Measurements from ENCODE around the gene CRMP1. TPM values are rescaled to one million over a fixed set of nuclear protein-coding genes. Genes with fewer than 3 reads are reported as not detected.

Gene CRMP1
- total RNA-seq, 2 experiments from 2014 or later = 0.12 to 0.15 TPM

GRCh38 chr4:5926598-5926997 lies 33.7 kb upstream of the CRMP1 start:
- H3K9me3 Mint-ChIP-seq = no peaks in the 10 kb centered on the region
- H3K27ac Mint-ChIP-seq = no peak overlapping the region
- no peaks in the 10 kb centered on the region for H3K4me1 Mint-ChIP-seq
- no peak for DNase-seq
- peaks cover 7% of the 10 kb centered on the region for H3K27me3 Mint-ChIP-seq
- no peak overlapping the region for H3K4me3 Mint-ChIP-seq
- no peaks in the 10 kb centered on the region for H3K36me3 Mint-ChIP-seq (ENCODE audit: low read depth)
- ChIA-PET CTCF (no interaction called here), POLR2A (no interaction called here)

DNA sequence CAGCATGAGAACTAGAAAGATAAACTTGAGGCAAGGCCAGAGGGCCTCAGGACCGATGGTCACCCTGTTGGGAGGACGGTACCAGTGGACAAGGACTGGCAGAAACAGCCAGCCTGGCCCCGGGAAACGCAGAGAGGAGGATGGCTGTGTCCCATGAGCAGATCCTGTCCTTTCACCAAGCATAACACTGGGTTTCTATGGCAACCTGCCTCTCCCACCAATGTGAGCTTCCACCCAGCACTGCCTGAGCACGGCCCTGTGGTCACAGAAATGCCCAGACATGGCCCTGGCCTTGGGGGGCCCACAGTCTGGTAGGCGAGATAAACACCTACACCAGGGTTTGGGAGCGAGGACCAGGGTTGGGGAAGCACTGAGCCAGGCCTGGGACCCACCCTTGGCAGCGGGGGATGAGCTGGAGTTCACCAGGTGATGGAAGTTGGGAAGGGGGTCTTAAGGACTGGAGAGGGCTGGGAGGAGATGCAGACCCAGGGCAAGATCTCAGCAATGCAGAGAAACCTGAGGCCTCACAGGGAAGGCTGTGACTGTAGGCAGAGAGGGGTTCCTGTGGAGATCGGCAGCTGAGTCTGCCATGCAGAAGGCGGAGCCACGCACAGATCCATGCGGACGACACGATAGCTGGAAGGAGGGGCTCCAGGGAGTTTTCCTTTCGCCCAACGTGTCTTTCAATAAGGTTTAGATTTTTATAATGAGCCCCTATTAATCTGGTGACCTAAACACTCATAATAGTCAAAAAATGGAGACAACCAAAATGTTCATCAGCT lies 32.7 kb upstream of the CRMP1 start:
- CTCF ChIA-PET = no interaction called here
- Mint-ChIP-seq H3K4me3 (no peak overlapping the region), H3K27me3 (peaks cover 9% of the 10 kb centered on the region), H3K4me1 (no peaks in the 10 kb centered on the region), H3K36me3 (ENCODE audit: low read depth) (no peaks in the 10 kb centered on the region), H3K9me3 (no peaks in the 10 kb centered on the region), H3K27ac (no peak overlapping the region)
- DNase-seq = no peak
- POLR2A ChIA-PET = no interaction called here

- H3K27ac Mint-ChIP-seq = no peak overlapping the region
- H3K27me3 Mint-ChIP-seq = peaks cover 8% of the 10 kb centered on the region
These were observed 31.7 kb upstream of the CRMP1 start for GRCh38 chr4:5924461-5925125.

GRCh38 chr4:5923376-5923775 lies 30.5 kb upstream of the CRMP1 start:
- Mint-ChIP-seq H3K27ac (no peak overlapping the region), H3K4me1 (no peaks in the 10 kb centered on the region), H3K4me3 (no peak overlapping the region), H3K36me3 (ENCODE audit: low read depth) (no peaks in the 10 kb centered on the region), H3K9me3 (no peaks in the 10 kb centered on the region), H3K27me3 (peaks cover 4% of the 10 kb centered on the region)
- DNase-seq = no peak
- ChIA-PET CTCF (no interaction called here), POLR2A (no interaction called here)

More at GRCh38 chr4:5924461-5925125, 31.7 kb upstream of the CRMP1 start:
- POLR2A ChIA-PET = no interaction called here
- H3K9me3 Mint-ChIP-seq = no peaks in the 10 kb centered on the region
- CTCF ChIA-PET = no interaction called here
- no peak overlapping the region for H3K4me3 Mint-ChIP-seq
- no peaks in the 10 kb centered on the region for H3K36me3 Mint-ChIP-seq (ENCODE audit: low read depth)
- H3K4me1 Mint-ChIP-seq = no peaks in the 10 kb centered on the region
- no peak for DNase-seq

GRCh38 chr4:5922556-5922955 lies 29.7 kb upstream of the CRMP1 start:
- Mint-ChIP-seq H3K27me3 (peaks cover 4% of the 10 kb centered on the region), H3K9me3 (no peaks in the 10 kb centered on the region), H3K4me3 (no peak overlapping the region), H3K4me1 (no peaks in the 10 kb centered on the region), H3K27ac (no peak overlapping the region), H3K36me3 (ENCODE audit: low read depth) (no peaks in the 10 kb centered on the region)
- DNase-seq = no peak
- ChIA-PET POLR2A (no interaction called here), CTCF (no interaction called here)

DNA sequence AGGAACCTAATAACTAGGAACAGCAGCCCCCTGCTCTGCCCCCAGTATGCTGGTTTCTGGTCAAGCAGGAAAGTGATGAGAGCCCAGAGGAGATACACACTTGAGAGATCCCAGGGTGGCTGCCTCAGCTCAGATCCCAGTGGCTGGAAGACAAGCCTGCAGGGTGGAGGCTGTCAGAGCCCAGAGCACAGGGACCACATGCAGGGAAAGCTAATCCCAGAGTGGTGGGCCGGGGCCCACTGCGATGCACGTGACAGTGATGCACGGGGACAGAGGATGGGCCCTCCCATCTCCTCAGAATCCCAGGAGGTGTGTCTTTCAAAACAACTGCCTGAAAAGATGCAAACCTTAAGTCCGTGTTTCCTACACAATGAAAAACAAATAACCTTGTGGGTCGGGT lies 29.1 kb upstream of the CRMP1 start:
- H3K27ac Mint-ChIP-seq = no peak overlapping the region
- H3K9me3 Mint-ChIP-seq = no peaks in the 10 kb centered on the region
- no peak overlapping the region for H3K4me3 Mint-ChIP-seq
- no peaks in the 10 kb centered on the region for H3K4me1 Mint-ChIP-seq
- POLR2A ChIA-PET = no interaction called here
- CTCF ChIA-PET = interaction anchor here (0.6 kb wide), 1 partner anchor 68 kb away, joined by 4 read pairs; no protein-coding TSS in a partner anchor
- DNase-seq = no peak
- no peaks in the 10 kb centered on the region for H3K36me3 Mint-ChIP-seq (ENCODE audit: low read depth)
- peaks cover 4% of the 10 kb centered on the region for H3K27me3 Mint-ChIP-seq

DNA sequence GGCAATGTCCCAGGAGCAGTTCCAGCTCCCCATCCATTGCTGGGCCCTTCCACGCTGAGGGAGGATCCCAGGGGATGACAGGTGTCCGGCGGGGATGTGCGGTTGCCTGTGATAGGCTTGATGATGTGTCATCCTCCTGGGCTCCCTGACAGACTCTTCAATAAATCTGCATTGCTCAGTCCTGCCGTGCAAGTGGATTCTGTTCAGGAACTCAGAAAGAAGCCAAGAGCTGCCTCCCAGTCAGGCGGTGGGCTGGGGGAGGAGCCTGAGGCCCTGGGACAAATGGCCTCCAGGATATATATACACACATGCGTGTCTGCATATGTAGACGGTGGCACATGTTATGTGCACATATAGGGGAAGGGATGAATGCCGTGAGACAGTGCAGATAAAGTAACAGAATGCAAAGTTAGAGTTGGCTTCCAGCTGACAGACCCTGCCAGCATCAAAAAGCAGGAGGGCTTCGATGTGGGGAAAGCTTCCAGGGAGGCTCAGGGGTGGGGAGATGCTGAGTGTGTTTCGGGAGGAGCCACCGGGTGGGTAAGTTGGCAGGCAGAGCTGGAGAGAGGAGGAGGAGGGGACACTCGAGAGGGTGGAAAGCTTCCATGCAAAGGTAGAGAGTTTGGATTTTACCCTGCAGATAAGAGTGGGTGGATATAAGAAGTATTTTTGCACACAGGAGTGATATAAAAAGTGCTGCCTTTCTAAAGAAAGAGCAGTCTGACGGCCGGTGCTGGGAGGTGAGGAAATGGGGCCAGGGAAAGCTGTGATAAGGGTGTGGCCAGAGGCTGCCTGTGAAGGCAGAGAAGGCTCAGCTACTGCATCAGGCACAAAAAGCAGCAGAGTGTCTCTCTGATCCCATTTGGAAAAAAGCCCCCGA lies 28.5 kb upstream of the CRMP1 start:
- DNase-seq = no peak
- H3K36me3 Mint-ChIP-seq (ENCODE audit: low read depth) = no peaks in the 10 kb centered on the region
- H3K4me1 Mint-ChIP-seq = no peaks in the 10 kb centered on the region
- no peak overlapping the region for H3K27ac Mint-ChIP-seq
- no peaks in the 10 kb centered on the region for H3K9me3 Mint-ChIP-seq
- H3K27me3 Mint-ChIP-seq = peaks cover 2% of the 10 kb centered on the region
- no peak overlapping the region for H3K4me3 Mint-ChIP-seq
- ChIA-PET POLR2A (no interaction called here), CTCF (interaction anchor here (0.6 kb wide), 1 partner anchor 67 kb away, joined by 4 read pairs; no protein-coding TSS in a partner anchor)

GRCh38 chr4:5919571-5919970 lies 26.7 kb upstream of the CRMP1 start:
- ChIA-PET POLR2A (no interaction called here), CTCF (interaction anchor here (0.6 to 0.7 kb wide), 2 partner anchors 810 to 1182 kb away, joined by 3 read pairs; no protein-coding TSS in a partner anchor)
- Mint-ChIP-seq H3K9me3 (no peaks in the 10 kb centered on the region), H3K36me3 (ENCODE audit: low read depth) (no peaks in the 10 kb centered on the region), H3K4me1 (no peaks in the 10 kb centered on the region), H3K4me3 (no peak overlapping the region), H3K27me3 (peaks cover 2% of the 10 kb centered on the region), H3K27ac (no peak overlapping the region)
- no peak for DNase-seq

DNA sequence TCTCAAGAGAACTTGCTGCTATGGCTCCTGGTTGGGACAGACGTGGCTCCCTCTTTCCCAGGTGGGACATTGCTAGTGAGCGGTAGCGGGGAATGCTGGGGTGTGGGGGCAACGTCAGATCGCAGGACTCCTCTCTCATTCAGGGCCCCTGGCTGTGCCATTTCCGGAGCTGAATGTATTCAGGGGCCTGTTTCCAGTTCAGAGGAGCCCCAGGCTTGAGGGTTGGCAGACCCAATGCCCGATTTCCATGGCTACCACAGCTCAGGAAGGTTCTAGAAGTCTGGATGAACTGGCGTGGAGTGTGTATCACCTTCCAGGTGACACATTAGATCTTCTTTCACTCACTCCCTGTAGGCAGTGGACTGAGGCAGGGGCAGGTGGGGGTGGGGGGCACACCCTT lies 26.2 kb upstream of the CRMP1 start:
- ChIA-PET CTCF (interaction anchor here (0.6 kb wide), 1 partner anchor 151 kb away, joined by 3 read pairs; no protein-coding TSS in a partner anchor), POLR2A (no interaction called here)
- Mint-ChIP-seq H3K4me3 (no peak overlapping the region), H3K9me3 (no peaks in the 10 kb centered on the region), H3K27ac (no peak overlapping the region), H3K27me3 (peaks cover 2% of the 10 kb centered on the region), H3K36me3 (ENCODE audit: low read depth) (no peaks in the 10 kb centered on the region), H3K4me1 (no peaks in the 10 kb centered on the region)
- no peak for DNase-seq

- ChIA-PET CTCF (interaction anchor here (0.6 kb wide), 1 partner anchor 150 kb away, joined by 3 read pairs; no protein-coding TSS in a partner anchor), POLR2A (no interaction called here)
- DNase-seq = no peak
- Mint-ChIP-seq H3K36me3 (ENCODE audit: low read depth) (no peaks in the 10 kb centered on the region), H3K9me3 (no peaks in the 10 kb centered on the region), H3K27me3 (peaks cover 2% of the 10 kb centered on the region), H3K4me1 (no peaks in the 10 kb centered on the region), H3K27ac (no peak overlapping the region), H3K4me3 (no peak overlapping the region)
These were observed 25.6 kb upstream of the CRMP1 start for GRCh38 chr4:5918331-5918985.

GRCh38 chr4:5917672-5918071 lies 24.8 kb upstream of the CRMP1 start:
- CTCF ChIA-PET = interaction anchor here (0.6 to 0.8 kb wide), 2 partner anchors 951 to 1788 kb away, joined by 3 read pairs; no protein-coding TSS in a partner anchor
- H3K27me3 Mint-ChIP-seq = peaks cover 2% of the 10 kb centered on the region

DNA sequence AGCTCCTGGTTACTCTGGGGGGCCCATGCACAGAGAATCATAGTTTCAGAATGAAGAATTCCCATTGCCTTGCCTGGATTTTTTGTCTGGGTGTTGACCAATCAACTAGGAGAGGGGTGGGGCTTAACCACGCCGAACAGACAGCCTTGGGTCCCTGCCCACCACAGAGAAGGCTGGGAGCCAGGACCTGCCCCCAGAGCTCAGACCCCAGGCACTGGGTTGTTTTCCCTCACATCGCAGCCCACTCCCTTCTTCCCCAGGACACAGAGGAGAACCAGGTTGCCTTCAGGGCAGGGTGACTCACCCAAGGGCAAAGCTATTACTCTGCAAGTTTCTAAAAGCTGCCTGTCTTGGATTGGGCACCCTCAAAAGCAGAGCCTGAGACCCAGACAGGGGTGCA lies 23.3 kb upstream of the CRMP1 start:
- ChIA-PET POLR2A (no interaction called here), CTCF (no interaction called here)
- Mint-ChIP-seq H3K4me1 (no peaks in the 10 kb centered on the region), H3K36me3 (ENCODE audit: low read depth) (no peaks in the 10 kb centered on the region), H3K27me3 (no peaks in the 10 kb centered on the region), H3K27ac (no peak overlapping the region), H3K9me3 (peaks cover 4% of the 10 kb centered on the region), H3K4me3 (no peak overlapping the region)
- DNase-seq = no peak

More at GRCh38 chr4:5917672-5918071, 24.8 kb upstream of the CRMP1 start:
- H3K9me3 Mint-ChIP-seq = peaks cover under 1% of the 10 kb centered on the region
- H3K4me3 Mint-ChIP-seq = no peak overlapping the region
- H3K27ac Mint-ChIP-seq = no peak overlapping the region
- H3K36me3 Mint-ChIP-seq (ENCODE audit: low read depth) = no peaks in the 10 kb centered on the region
- POLR2A ChIA-PET = no interaction called here
- DNase-seq = no peak
- no peaks in the 10 kb centered on the region for H3K4me1 Mint-ChIP-seq
